Common myeloid progenitor, CD34-positive (primary cell): ENCODE data around the gene NEK10.
"Not testable (repeated sequence)": the region's sequence is repeated elsewhere in the genome, so short reads cannot be mapped to it uniquely, and the experiment has no call there.

Experiments
- CTCF ChIA-PET: fragments of 350-600 bp; sonication (Branson Sonifier 250); formaldehyde crosslinking; loops from one replicate; lab custom pipeline; 2021; ENCODE audit warnings: antibody characterized with exemption; lab: Charles Lee
- POLR2A ChIA-PET: fragments of 350-600 bp; sonication (Branson Sonifier 250); formaldehyde crosslinking; loops from one replicate; lab custom pipeline; 2021; ENCODE audit warnings: antibody characterized with exemption; lab: Charles Lee
- DNase-seq, 3 donors: peaks; one replicate each; pipeline versions ENCODE4 v3.0.0 to v3.0.0-alpha.2; 2013
- H3K27ac ChIP-seq, 2 experiments: 1 replicate in 1 of 2; 2 replicates in 1 of 2; pipeline ENCODE4 v1.7.0; 2013; ENCODE audit warnings: inconsistent platforms in 2 of 2, low read length in 2 of 2, mild to moderate bottlenecking in 2 of 2, low read depth in 1 of 2, moderate library complexity in 1 of 2; ENCODE audit not compliant: severe bottlenecking in 2 of 2, insufficient read depth in 1 of 2, poor library complexity in 1 of 2
- H3K27me3 ChIP-seq, 5 experiments: replicated peaks in 2 of 5; 1 replicate in 3 of 5; 2 replicates in 2 of 5; pipeline versions ENCODE4 v1.6.1 to v1.7.0; 2013; ENCODE audit warnings: low read length in 4 of 5, mild to moderate bottlenecking in 2 of 5, moderate library complexity in 2 of 5, inconsistent platforms in 1 of 5; ENCODE audit not compliant: insufficient read depth in 5 of 5, control insufficient read depth in 4 of 5
- H3K36me3 ChIP-seq, 4 experiments: 1 replicate in 2 of 4; 2 replicates in 2 of 4; pipeline versions ENCODE4 v1.6.1 to v1.7.0; 2013; ENCODE audit warnings: low read length in 3 of 4, control low read depth in 1 of 4, mild to moderate bottlenecking in 1 of 4; ENCODE audit not compliant: control insufficient read depth in 4 of 4, insufficient read depth in 4 of 4
- H3K4me1 ChIP-seq, 4 experiments: 1 replicate in 3 of 4; 2 replicates in 1 of 4; pipeline versions ENCODE4 v1.6.1 to v1.7.1; 2013; ENCODE audit warnings: low read length in 3 of 4, mild to moderate bottlenecking in 3 of 4, control low read depth in 1 of 4, inconsistent platforms in 1 of 4, moderate library complexity in 1 of 4; ENCODE audit not compliant: control insufficient read depth in 4 of 4, insufficient read depth in 4 of 4; ENCODE audit errors: control extremely low read depth in 1 of 4
- H3K4me3 ChIP-seq, 7 experiments: 1 replicate in 4 of 7; 2 replicates in 3 of 7; pipeline versions ENCODE4 v1.5.1 to v1.7.0; 2013; ENCODE audit warnings: mild to moderate bottlenecking in 7 of 7, low read length in 6 of 7, moderate library complexity in 6 of 7, inconsistent platforms in 2 of 7, low read depth in 2 of 7, control low read depth in 1 of 7; ENCODE audit not compliant: insufficient read depth in 4 of 7, control insufficient read depth in 1 of 7; ENCODE audit errors: extremely low read depth in 1 of 7
- H3K9me3 ChIP-seq, 5 experiments: 1 replicate in 4 of 5; 2 replicates in 1 of 5; pipeline versions ENCODE4 v1.6.1 to v1.7.1; 2013; ENCODE audit warnings: low read length in 4 of 5, mild to moderate bottlenecking in 2 of 5, inconsistent platforms in 1 of 5, low read depth in 1 of 5, moderate library complexity in 1 of 5; ENCODE audit not compliant: control insufficient read depth in 4 of 5, insufficient read depth in 2 of 5; ENCODE audit errors: control extremely low read depth in 1 of 5
- WGBS: methylation state at CpG from one replicate; pipeline ENCODE4 v1.1.5; 2013; ENCODE audit not compliant: insufficient coverage; 5-methylcytosine and 5-hydroxymethylcytosine counted together

Gene NEK10

GRCh38 chr3:27293939-27294338 lies 75.2 kb downstream of the NEK10 start:
- Histone ChIP-seq H3K4me3 (no peak overlapping the region), H3K4me1 (peaks cover 0 to 3% (median 0%) of the 10 kb centered on the region in 4 experiments), H3K9me3 (peaks cover 0 to 2% (median 0%) of the 10 kb centered on the region in 5 experiments), H3K36me3 (no peaks in the 10 kb centered on the region), H3K27me3 (no peaks in the 10 kb centered on the region), H3K27ac (no peak overlapping the region)
- no peak for DNase-seq
- ChIA-PET POLR2A (no interaction called here), CTCF (no interaction called here)
- WGBS = no CpG with 5 or more reads among the region's 3 CpGs

GRCh38 chr3:27290760-27291159 lies 78.4 kb downstream of the NEK10 start:
- peaks cover 0 to 3% (median 0%) of the 10 kb centered on the region in 4 experiments for H3K4me1 ChIP-seq
- no peak overlapping the region for H3K27ac ChIP-seq
- ChIA-PET CTCF (interaction anchor here (0.8 kb wide), 1 partner anchor 50 kb away, joined by 4 read pairs; no protein-coding TSS in a partner anchor), POLR2A (no interaction called here)
- H3K4me3 ChIP-seq = no peak overlapping the region
- H3K9me3 ChIP-seq = no peaks in the 10 kb centered on the region
- H3K27me3 ChIP-seq = no peaks in the 10 kb centered on the region
- DNase-seq = no peak
- H3K36me3 ChIP-seq = no peaks in the 10 kb centered on the region

- no peaks in the 10 kb centered on the region for H3K27me3 ChIP-seq
- H3K9me3 ChIP-seq = no peaks in the 10 kb centered on the region
- 100% methylated on average over 2 of the region's 3 CpGs for WGBS
- CTCF ChIA-PET = no interaction called here
- no peak for DNase-seq
- H3K27ac ChIP-seq = no peak overlapping the region
- no peak overlapping the region for H3K4me3 ChIP-seq
- no peaks in the 10 kb centered on the region for H3K36me3 ChIP-seq
- H3K4me1 ChIP-seq = peaks cover 0 to 3% (median 0%) of the 10 kb centered on the region in 4 experiments
- POLR2A ChIA-PET = no interaction called here
Observed at GRCh38 chr3:27289769-27290413, 79.3 kb downstream of the NEK10 start.

- 100% methylated on average over 2 of the region's 2 CpGs for WGBS
- Histone ChIP-seq H3K27ac (no peak overlapping the region), H3K4me3 (no peak overlapping the region), H3K27me3 (no peaks in the 10 kb centered on the region), H3K36me3 (no peaks in the 10 kb centered on the region), H3K9me3 (no peaks in the 10 kb centered on the region), H3K4me1 (peaks cover 0 to 3% (median 0%) of the 10 kb centered on the region in 4 experiments)
- ChIA-PET CTCF (no interaction called here), POLR2A (interaction anchor here (0.6 to 0.7 kb wide), 2 partner anchors 10 to 382 kb away, joined by 3 to 4 read pairs; no protein-coding TSS in a partner anchor)
- DNase-seq = no peak
Observed at GRCh38 chr3:27287052-27287451, 82.1 kb downstream of the NEK10 start.

GRCh38 chr3:27286467-27286866 lies 82.7 kb downstream of the NEK10 start:
- H3K9me3 ChIP-seq, POLR2A ChIA-PET, H3K27ac ChIP-seq, H3K4me3 ChIP-seq, H3K27me3 ChIP-seq, CTCF ChIA-PET, H3K36me3 ChIP-seq, DNase-seq, H3K4me1 ChIP-seq: not testable (repeated sequence)
- WGBS = no CpG with 5 or more reads among the region's 10 CpGs

GRCh38 chr3:27285668-27286067 lies 83.5 kb downstream of the NEK10 start:
- Histone ChIP-seq H3K36me3 (no peaks in the 10 kb centered on the region), H3K4me3 (no peak overlapping the region), H3K9me3 (peaks cover 0 to 2% (median 0%) of the 10 kb centered on the region in 5 experiments), H3K27me3 (no peaks in the 10 kb centered on the region), H3K27ac (no peak overlapping the region), H3K4me1 (no peaks in the 10 kb centered on the region)
- no peak for DNase-seq
- CTCF ChIA-PET = no interaction called here
- POLR2A ChIA-PET = no interaction called here

- POLR2A ChIA-PET = no interaction called here
Observed at GRCh38 chr3:27281671-27282150, 87.5 kb downstream of the NEK10 start.

More at GRCh38 chr3:27281671-27282150, 87.5 kb downstream of the NEK10 start:
- DNase-seq = no peak
- Histone ChIP-seq H3K4me1 (no peaks in the 10 kb centered on the region), H3K9me3 (peaks cover 0 to 2% (median 0%) of the 10 kb centered on the region in 5 experiments), H3K27ac (no peak overlapping the region), H3K4me3 (no peak overlapping the region), H3K27me3 (no peaks in the 10 kb centered on the region), H3K36me3 (no peaks in the 10 kb centered on the region)
- WGBS = 100% methylated on average over 1 of the region's 2 CpGs
- CTCF ChIA-PET = no interaction called here
